Activated naive CD4-positive, alpha-beta T cell treated with anti-CD3 and anti-CD28 coated beads, Interleukin-2, amount 50 U/mL, for 72 hours (primary cell): ENCODE data around the gene ZGPAT. TPM values are rescaled to one million over a fixed set of nuclear protein-coding genes. Genes with fewer than 3 reads are reported as not detected.

Experiments
- ATAC-seq, 2 donors: fragments of 150-1000 bp; cut with Tn5 transposase; 2 replicates each; pipeline ENCODE4 v1.10.0; 2021; ENCODE audit warnings: mild to moderate bottlenecking in 2 of 2, moderate library complexity in 2 of 2
- DNase-seq, 2 donors: peaks; one replicate each; pipeline ENCODE4 v3.0.0; 2021 to 2022; ENCODE audit warnings: low spot score in 2 of 2
- H3K27ac Mint-ChIP-seq, 2 donors: one replicate each; pipeline ENCODE4 v1.8.0; 2022; ENCODE audit warnings: mild to moderate bottlenecking in 2 of 2, mixed read lengths in 2 of 2
- H3K36me3 Mint-ChIP-seq, 2 donors: one replicate each; pipeline ENCODE4 v1.8.0; 2022; ENCODE audit warnings: mixed read lengths in 2 of 2
- H3K9me3 Mint-ChIP-seq, 2 donors: one replicate each; pipeline ENCODE4 v1.8.0; 2022; ENCODE audit warnings: mixed read lengths in 2 of 2
- total RNA-seq, 2 donors: library from RNA; stranded (reverse); gene quantifications; one replicate each; pipeline ENCODE4 v1.2.3, GENCODE V29; 2022

ZGPAT gene
- total RNA-seq, 2 donors from 2014 or later = 12.5 to 24.0 TPM

DNA sequence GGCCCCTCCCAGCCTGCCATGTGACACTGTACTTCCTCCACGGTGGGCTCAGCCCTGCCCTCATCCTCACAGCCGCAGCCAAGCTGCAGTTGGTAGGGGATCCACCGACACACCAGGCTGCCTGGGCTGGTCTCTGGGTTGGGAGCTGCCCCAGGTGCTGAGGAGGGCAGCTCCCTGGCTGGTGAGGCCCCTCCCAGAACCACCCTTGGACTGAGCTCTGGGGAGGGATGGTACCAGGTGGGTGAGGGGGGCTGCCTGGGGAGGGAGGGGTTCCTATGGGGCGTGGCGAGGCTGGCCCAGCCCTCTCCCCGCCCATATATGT, 11.6 kb upstream of the ZGPAT start:
- DNase-seq (no peak), ATAC-seq (peak; percentile 29 to 53)
- H3K27ac Mint-ChIP-seq = no peak overlapping the region
- peaks cover 0 to 6% of the 10 kb centered on the region in 2 donors for H3K36me3 Mint-ChIP-seq
- H3K9me3 Mint-ChIP-seq = no peaks in the 10 kb centered on the region

DNA sequence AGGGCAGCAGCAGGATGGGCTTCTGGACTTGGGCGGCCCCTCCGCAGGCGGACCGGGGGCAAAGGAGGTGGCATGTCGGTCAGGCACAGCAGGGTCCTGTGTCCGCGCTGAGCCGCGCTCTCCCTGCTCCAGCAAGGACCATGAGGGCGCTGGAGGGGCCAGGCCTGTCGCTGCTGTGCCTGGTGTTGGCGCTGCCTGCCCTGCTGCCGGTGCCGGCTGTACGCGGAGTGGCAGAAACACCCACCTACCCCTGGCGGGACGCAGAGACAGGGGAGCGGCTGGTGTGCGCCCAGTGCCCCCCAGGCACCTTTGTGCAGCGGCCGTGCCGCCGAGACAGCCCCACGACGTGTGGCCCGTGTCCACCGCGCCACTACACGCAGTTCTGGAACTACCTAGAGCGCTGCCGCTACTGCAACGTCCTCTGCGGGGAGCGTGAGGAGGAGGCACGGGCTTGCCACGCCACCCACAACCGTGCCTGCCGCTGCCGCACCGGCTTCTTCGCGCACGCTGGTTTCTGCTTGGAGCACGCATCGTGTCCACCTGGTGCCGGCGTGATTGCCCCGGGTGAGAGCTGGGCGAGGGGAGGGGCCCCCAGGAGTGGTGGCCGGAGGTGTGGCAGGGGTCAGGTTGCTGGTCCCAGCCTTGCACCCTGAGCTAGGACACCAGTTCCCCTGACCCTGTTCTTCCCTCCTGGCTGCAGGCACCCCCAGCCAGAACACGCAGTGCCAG, 11.0 kb upstream of the ZGPAT start, which contains the start of gene TNFRSF6B:
TNFRSF6B (plus strand) TSS at position 25 of the 729 bp plus-strand sequence; CDS start at position 141, 116 bp downstream.
- H3K27ac Mint-ChIP-seq = peak within 1 kb of the TSS in 1 of 2 donors; percentile 42
- ATAC-seq (peak; percentile 3 to 15), DNase-seq (no peak)
- H3K36me3 Mint-ChIP-seq = peaks cover 0 to 6% of the 10 kb centered on the region in 2 donors
- H3K9me3 Mint-ChIP-seq = no peaks in the 10 kb centered on the region

DNA sequence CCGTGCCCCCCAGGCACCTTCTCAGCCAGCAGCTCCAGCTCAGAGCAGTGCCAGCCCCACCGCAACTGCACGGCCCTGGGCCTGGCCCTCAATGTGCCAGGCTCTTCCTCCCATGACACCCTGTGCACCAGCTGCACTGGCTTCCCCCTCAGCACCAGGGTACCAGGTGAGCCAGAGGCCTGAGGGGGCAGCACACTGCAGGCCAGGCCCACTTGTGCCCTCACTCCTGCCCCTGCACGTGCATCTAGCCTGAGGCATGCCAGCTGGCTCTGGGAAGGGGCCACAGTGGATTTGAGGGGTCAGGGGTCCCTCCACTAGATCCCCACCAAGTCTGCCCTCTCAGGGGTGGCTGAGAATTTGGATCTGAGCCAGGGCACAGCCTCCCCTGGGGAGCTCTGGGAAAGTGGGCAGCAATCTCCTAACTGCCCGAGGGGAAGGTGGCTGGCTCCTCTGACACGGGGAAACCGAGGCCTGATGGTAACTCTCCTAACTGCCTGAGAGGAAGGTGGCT, 10.4 kb upstream of the ZGPAT start:
- Mint-ChIP-seq H3K9me3 (no peaks in the 10 kb centered on the region), H3K36me3 (peaks cover 0 to 6% of the 10 kb centered on the region in 2 donors), H3K27ac (peak overlapping the region in 1 of 2 donors; percentile 42)
- DNase-seq (no peak), ATAC-seq (no peak)

DNA sequence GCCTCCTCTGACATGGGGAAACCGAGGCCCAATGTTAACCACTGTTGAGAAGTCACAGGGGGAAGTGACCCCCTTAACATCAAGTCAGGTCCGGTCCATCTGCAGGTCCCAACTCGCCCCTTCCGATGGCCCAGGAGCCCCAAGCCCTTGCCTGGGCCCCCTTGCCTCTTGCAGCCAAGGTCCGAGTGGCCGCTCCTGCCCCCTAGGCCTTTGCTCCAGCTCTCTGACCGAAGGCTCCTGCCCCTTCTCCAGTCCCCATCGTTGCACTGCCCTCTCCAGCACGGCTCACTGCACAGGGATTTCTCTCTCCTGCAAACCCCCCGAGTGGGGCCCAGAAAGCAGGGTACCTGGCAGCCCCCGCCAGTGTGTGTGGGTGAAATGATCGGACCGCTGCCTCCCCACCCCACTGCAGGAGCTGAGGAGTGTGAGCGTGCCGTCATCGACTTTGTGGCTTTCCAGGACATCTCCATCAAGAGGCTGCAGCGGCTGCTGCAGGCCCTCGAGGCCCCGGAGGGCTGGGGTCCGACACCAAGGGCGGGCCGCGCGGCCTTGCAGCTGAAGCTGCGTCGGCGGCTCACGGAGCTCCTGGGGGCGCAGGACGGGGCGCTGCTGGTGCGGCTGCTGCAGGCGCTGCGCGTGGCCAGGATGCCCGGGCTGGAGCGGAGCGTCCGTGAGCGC, 9.8 kb upstream of the ZGPAT start:
- no peak for DNase-seq
- H3K27ac Mint-ChIP-seq = peak overlapping the region; percentile 42 to 86
- H3K9me3 Mint-ChIP-seq = no peaks in the 10 kb centered on the region
- no peak for ATAC-seq
- H3K36me3 Mint-ChIP-seq = peaks cover 0 to 6% of the 10 kb centered on the region in 2 donors

- DNase-seq (no peak), ATAC-seq (peak; percentile 54 to 68)
- H3K9me3 Mint-ChIP-seq = no peaks in the 10 kb centered on the region
- H3K36me3 Mint-ChIP-seq = peaks cover 0 to 2% of the 10 kb centered on the region in 2 donors
- peak overlapping the region; percentile 38 to 89 for H3K27ac Mint-ChIP-seq
Observed at GRCh38 chr20:63698739-63699465, 8.9 kb upstream of the ZGPAT start.

GRCh38 chr20:63699466-63700198, 8.2 kb upstream of the ZGPAT start:
- Mint-ChIP-seq H3K36me3 (no peaks in the 10 kb centered on the region), H3K27ac (peak overlapping the region; percentile 38 to 89), H3K9me3 (no peaks in the 10 kb centered on the region)
- ATAC-seq (no peak), DNase-seq (no peak)

DNA sequence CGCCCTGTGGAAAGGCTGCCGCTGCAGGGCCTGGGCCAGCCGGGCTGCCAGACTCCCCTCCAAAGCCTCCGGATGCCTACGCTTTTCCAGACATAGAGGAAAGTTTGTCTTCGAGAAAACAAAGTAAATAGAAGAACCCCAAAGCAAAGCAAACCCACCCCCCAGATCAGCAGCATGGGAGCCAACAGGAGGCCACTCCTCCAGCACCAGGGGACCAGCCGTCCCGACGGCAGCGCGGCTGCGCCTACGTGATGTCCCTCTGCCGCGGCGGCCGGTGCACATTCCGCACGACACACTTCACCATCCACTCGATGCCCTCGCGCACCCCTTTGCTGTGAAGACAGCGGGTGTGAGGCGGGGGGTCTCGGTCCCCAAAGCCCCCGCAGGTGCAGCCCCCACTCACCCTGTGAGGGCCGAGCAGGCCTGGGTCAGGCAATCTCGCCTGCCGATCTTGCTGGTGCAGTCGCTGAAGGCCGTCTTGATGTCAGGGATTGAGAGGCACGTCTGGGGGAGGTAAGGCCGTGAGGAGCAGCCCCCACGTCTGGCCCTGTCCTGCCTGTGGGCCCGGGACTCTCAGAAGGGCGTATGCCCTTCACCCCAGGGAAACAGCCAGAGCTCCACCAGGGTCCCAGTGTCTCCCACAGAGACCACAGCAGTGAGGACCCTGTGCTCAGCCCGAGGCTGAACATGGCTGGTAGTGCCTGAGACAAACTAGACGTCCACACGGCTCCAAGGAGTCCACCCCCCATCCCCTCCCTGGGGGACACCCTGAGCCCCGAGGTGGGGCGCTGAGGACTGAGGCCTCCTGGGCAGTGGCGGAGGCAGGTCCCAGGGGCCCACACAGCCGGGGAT, 7.4 kb upstream of the ZGPAT start:
- Mint-ChIP-seq H3K27ac (peak overlapping the region; percentile 38 to 60), H3K9me3 (no peaks in the 10 kb centered on the region), H3K36me3 (no peaks in the 10 kb centered on the region)
- DNase-seq = peak in 1 of 2 donors; percentile 52
- ATAC-seq = no peak

GRCh38 chr20:63701051-63701328, 6.8 kb upstream of the ZGPAT start:
- no peak overlapping the region for H3K27ac Mint-ChIP-seq
- H3K9me3 Mint-ChIP-seq = no peaks in the 10 kb centered on the region
- H3K36me3 Mint-ChIP-seq = no peaks in the 10 kb centered on the region
- DNase-seq (no peak), ATAC-seq (no peak)

GRCh38 chr20:63701329-63702035, 6.4 kb upstream of the ZGPAT start:
- DNase-seq (no peak), ATAC-seq (no peak)
- Mint-ChIP-seq H3K27ac (no peak overlapping the region), H3K9me3 (no peaks in the 10 kb centered on the region), H3K36me3 (peaks cover 3% of the 10 kb centered on the region in 2 donors)

DNA sequence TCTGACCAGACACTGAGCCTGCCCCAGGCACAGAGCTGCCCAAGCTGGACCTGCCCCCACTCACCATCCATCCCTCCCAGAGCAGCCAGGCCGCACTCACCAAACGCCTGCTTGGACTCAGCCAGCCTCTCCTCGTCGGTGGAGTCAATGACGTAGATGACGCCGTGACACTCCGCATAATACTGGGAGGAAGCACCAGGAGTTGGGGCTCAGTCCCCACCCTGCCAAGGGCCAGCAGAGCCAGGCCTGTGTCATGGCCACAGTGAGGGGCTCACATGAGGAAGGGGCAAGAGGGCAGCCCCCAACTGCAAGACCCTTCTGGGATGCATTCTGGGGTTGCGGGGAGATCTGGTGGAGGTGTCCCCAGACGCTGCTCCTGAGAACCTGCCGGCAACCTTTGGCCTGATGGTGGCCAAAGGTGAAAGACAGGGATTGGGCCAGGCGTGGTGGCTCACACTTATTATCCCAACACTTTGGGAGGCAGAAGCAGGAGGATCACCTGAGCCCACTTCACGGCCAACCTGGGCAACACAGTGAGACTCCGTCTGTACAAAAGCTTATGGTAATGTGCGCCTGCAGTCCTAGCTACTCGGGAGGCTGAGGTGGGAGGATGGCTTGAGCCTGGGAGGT, 5.7 kb upstream of the ZGPAT start:
- Mint-ChIP-seq H3K36me3 (peaks cover 7 to 9% of the 10 kb centered on the region in 2 donors), H3K9me3 (no peaks in the 10 kb centered on the region), H3K27ac (peak overlapping the region; percentile 54 to 94)
- DNase-seq = no peak
- no peak for ATAC-seq

- DNase-seq = no peak
- Mint-ChIP-seq H3K27ac (peak overlapping the region in 1 of 2 donors; percentile 54), H3K36me3 (peaks cover 7 to 9% of the 10 kb centered on the region in 2 donors), H3K9me3 (no peaks in the 10 kb centered on the region)
- no peak for ATAC-seq
Observed at GRCh38 chr20:63702751-63703470, 4.9 kb upstream of the ZGPAT start.

- Mint-ChIP-seq H3K9me3 (no peaks in the 10 kb centered on the region), H3K27ac (no peak overlapping the region), H3K36me3 (peaks cover 9 to 10% of the 10 kb centered on the region in 2 donors)
- DNase-seq (no peak), ATAC-seq (no peak)
Observed at GRCh38 chr20:63703471-63703975, 4.3 kb upstream of the ZGPAT start.

DNA sequence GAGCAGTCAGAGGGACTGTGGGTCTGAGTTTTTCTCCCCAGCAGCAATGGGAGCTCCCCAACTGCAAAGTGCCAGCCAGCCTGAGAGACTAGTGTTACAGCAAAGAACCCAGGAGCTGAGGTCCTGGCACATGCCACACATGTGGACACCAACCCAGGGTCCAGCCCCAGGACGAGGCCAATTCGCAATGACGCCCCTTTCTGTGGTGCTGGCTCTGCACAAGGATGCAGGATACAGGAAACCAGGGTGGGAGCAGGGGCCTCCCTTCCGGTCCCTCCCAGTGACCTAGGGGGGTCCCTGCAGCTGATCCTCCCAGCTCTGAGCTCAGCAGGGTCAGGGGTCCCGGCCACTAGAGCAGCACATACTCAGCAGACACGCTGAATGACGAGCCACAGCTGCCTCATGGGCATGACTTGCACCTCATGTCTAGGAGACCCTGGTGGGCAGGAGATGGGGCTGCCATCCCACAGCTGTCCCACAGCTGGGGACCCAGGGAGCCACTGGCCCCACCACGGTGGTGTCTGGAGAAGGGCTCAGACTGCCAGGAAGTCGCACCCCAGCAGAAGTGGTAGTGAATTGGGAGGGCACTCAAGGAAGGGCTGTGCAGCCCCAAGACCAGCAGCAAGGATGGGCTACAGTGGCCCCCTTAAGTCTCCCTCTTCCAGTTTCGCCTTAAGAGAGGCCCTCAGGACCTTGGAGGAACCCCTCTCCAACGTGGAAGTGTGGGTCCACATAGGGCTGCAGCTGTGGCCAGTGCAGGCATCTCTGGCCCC, 3.7 kb upstream of the ZGPAT start:
- ATAC-seq (no peak), DNase-seq (no peak)
- Mint-ChIP-seq H3K9me3 (no peaks in the 10 kb centered on the region), H3K36me3 (peaks cover 9 to 17% of the 10 kb centered on the region in 2 donors), H3K27ac (no peak overlapping the region)

DNA sequence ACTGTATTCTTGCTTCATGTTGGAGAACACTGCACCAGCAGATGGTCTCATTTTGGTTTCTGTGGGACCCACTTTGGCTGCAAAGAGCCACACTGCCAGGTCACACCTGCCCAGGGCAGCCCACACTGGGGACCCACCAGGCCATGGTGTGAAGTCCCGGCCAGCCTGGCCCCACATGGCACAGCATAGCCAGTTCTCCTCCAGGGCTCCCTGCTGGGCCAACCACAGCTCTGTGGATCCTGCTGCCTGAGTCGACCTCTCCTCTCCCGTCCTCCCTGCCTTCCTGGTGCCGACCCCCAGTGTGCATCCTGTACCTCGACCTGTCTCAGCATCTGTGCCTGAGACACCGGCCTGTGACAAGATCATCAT, 3.1 kb upstream of the ZGPAT start:
- DNase-seq = no peak
- Mint-ChIP-seq H3K9me3 (no peaks in the 10 kb centered on the region), H3K36me3 (peaks cover 9 to 18% of the 10 kb centered on the region in 2 donors), H3K27ac (peak overlapping the region in 1 of 2 donors; percentile 7)
- no peak for ATAC-seq
